Endothelial cell of umbilical vein (primary cell): ENCODE results near the gene MAL.

Experiments used
- EZH2 ChIP-seq: IDR thresholded peaks from 2 replicates; pipeline ENCODE4 v1.6.1; 2012; ENCODE audit warnings: borderline replicate concordance, low read depth, mild to moderate bottlenecking, moderate library complexity, low read length, inconsistent platforms; ENCODE audit not compliant: severe bottlenecking
- POLR2A ChIP-seq: IDR thresholded peaks from 2 replicates; pipeline ENCODE4 v1.6.1; 2012; ENCODE audit warnings: low read depth, mild to moderate bottlenecking, control low read depth, low read length
- TF ChIP-seq, protein P1 (sequence below), 2 donors: IDR thresholded peaks; 1 replicate in 1 of 2; 2 replicates in 1 of 2; pipeline ENCODE4 v1.5.1; 2011; ENCODE audit warnings: low read length in 2 of 2, mild to moderate bottlenecking in 2 of 2, moderate library complexity in 2 of 2, control low read depth in 1 of 2, inconsistent platforms in 1 of 2, low read depth in 1 of 2; ENCODE audit not compliant: insufficient read depth in 1 of 2; ENCODE audit errors: extremely low read depth in 1 of 2

DNA sequence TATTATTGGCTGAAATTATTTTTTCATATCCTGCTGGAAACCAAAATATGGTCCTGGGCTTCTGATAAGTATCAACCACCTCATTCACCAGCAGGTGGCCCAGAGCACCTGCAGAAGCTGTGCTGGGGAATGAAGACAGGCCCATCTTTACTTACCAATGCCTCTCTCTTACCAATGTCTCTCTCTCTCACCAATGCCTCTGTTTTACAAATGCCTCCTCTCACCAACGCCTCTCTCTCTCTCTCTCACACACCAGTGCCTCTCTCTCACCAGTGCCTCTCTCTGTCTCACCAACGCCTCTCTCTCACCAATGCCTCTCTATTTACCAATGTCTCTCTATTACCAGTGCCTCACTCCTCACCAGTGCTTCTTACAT lies 2.3 kb upstream of the MAL start:
- TF ChIP-seq, protein P1, sequence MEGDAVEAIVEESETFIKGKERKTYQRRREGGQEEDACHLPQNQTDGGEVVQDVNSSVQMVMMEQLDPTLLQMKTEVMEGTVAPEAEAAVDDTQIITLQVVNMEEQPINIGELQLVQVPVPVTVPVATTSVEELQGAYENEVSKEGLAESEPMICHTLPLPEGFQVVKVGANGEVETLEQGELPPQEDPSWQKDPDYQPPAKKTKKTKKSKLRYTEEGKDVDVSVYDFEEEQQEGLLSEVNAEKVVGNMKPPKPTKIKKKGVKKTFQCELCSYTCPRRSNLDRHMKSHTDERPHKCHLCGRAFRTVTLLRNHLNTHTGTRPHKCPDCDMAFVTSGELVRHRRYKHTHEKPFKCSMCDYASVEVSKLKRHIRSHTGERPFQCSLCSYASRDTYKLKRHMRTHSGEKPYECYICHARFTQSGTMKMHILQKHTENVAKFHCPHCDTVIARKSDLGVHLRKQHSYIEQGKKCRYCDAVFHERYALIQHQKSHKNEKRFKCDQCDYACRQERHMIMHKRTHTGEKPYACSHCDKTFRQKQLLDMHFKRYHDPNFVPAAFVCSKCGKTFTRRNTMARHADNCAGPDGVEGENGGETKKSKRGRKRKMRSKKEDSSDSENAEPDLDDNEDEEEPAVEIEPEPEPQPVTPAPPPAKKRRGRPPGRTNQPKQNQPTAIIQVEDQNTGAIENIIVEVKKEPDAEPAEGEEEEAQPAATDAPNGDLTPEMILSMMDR (IDR thresholded peaks at IDR 0.05; ENCODE audit: extremely low read depth in 1 of 2, insufficient read depth in 1 of 2, low read depth in 1 of 2, low read length in 2 of 2) = no peak
- TF ChIP-seq POLR2A (no peak), EZH2 (no peak)
